SK-N-SH (cell line): ENCODE results near the gene NRARP. TPM values are rescaled to one million over a fixed set of nuclear protein-coding genes. Genes with fewer than 3 reads are reported as not detected.

Experiments used
- CTCF ChIA-PET: fragments of 300-600, 350-600 bp; formaldehyde crosslinking; extraction: SDS; loops from one replicate; lab custom pipeline; 2021; lab: Yijun Ruan, JAX
- POLR2A ChIA-PET: fragments of 350-600 bp; sonication (Branson Sonifier 250); formaldehyde crosslinking; extraction: SDS; loops from one replicate; lab custom pipeline; 2020; ENCODE audit warnings: antibody characterized with exemption, inconsistent platforms; lab: Yijun Ruan, JAX
- DNase-seq: peaks from one replicate; pipeline ENCODE4 v3.0.0; 2012
- H2AFZ ChIP-seq: fragments of 200-600 bp; sonication (generic); 2 replicates; pipeline ENCODE4 v1.8.1; 2016; ENCODE audit warnings: antibody characterized with exemption, mild to moderate bottlenecking, low read depth
- H3F3A ChIP-seq: fragments of 200-600 bp; sonication (generic); replicated peaks from 2 replicates; pipeline ENCODE3; 2016; ENCODE audit warnings: antibody characterized with exemption, mild to moderate bottlenecking; ENCODE audit not compliant: insufficient read depth
- H3K27ac ChIP-seq, 2 experiments: fragments of 200-500 bp in 1 of 2; fragments of 200-600 bp in 1 of 2; sonication (Bioruptor generic) in 1 of 2; sonication (generic), shearing (Covaris generic) in 1 of 2; 2 replicates each; pipeline versions ENCODE4 v1.5.1 to v1.6.1; 2014 to 2016; ENCODE audit warnings: low read depth in 2 of 2, inconsistent platforms in 1 of 2, low read length in 1 of 2, mild to moderate bottlenecking in 1 of 2, mixed read lengths in 1 of 2
- H3K27me3 ChIP-seq: fragments of 200-600 bp; sonication (generic), shearing (Covaris generic); 2 replicates; pipeline ENCODE4 v1.6.1; 2016; ENCODE audit warnings: mixed run types; ENCODE audit not compliant: insufficient read depth
- H3K36me3 ChIP-seq, 2 experiments: fragments of 200-500 bp in 1 of 2; fragments of 200-600 bp in 1 of 2; sonication (Bioruptor generic) in 1 of 2; sonication (generic) in 1 of 2; replicated peaks in 1 of 2; 2 replicates each; pipeline versions ENCODE3 to v1.5.1; 2014 to 2016; ENCODE audit warnings: low read length in 1 of 2, mild to moderate bottlenecking in 1 of 2; ENCODE audit not compliant: insufficient read depth in 2 of 2, control insufficient read depth in 1 of 2
- H3K4me1 ChIP-seq, 2 experiments: fragments of 200-500 bp in 1 of 2; fragments of 200-600 bp in 1 of 2; sonication (Bioruptor generic) in 1 of 2; sonication (generic), shearing (Covaris generic) in 1 of 2; 2 replicates each; pipeline versions ENCODE4 v1.5.1 to v1.6.1; 2014 to 2016; ENCODE audit warnings: low read depth in 1 of 2, low read length in 1 of 2, mixed run types in 1 of 2; ENCODE audit not compliant: insufficient read depth in 2 of 2, control insufficient read depth in 1 of 2
- H3K4me2 ChIP-seq: fragments of 200-600 bp; sonication (generic), shearing (Covaris generic); 2 replicates; pipeline ENCODE4 v1.6.1; 2017; ENCODE audit warnings: mixed run types
- H3K4me3 ChIP-seq, 2 experiments: fragments of 200-500 bp in 1 of 2; fragments of 200-600 bp in 1 of 2; sonication (Bioruptor generic) in 1 of 2; sonication (generic), shearing (Covaris generic) in 1 of 2; 2 replicates each; pipeline versions ENCODE4 v1.5.1 to v1.8.1; 2014 to 2016; ENCODE audit warnings: low read depth in 2 of 2, inconsistent platforms in 1 of 2, low read length in 1 of 2, mild to moderate bottlenecking in 1 of 2, mixed read lengths in 1 of 2, moderate library complexity in 1 of 2
- H3K79me2 ChIP-seq: fragments of 200-600 bp; sonication (generic); 2 replicates; pipeline ENCODE4 v1.8.1; 2017; ENCODE audit warnings: mild to moderate bottlenecking; ENCODE audit not compliant: insufficient read depth
- H3K9ac ChIP-seq: fragments of 200-600 bp; sonication (generic); 2 replicates; pipeline ENCODE4 v1.6.1; 2017; ENCODE audit warnings: mixed run types
- H3K9me2 ChIP-seq: fragments of 200-600 bp; sonication (generic); 2 replicates; pipeline ENCODE4 v1.6.1; 2017; ENCODE audit warnings: mixed run types
- H3K9me3 ChIP-seq: fragments of 200-600 bp; sonication (generic); 2 replicates; pipeline ENCODE4 v1.6.1; 2017; ENCODE audit warnings: mixed run types, mild to moderate bottlenecking, moderate library complexity
- H4K20me1 ChIP-seq: fragments of 200-600 bp; sonication (generic); 2 replicates; pipeline ENCODE4 v1.6.1; 2017; ENCODE audit warnings: mild to moderate bottlenecking, mixed run types; ENCODE audit not compliant: insufficient read depth
- CHD2 ChIP-seq: fragments of 150-350 bp; IDR thresholded peaks from 2 replicates; pipeline ENCODE4 v1.6.1; 2018; ENCODE audit warnings: low read length; ENCODE audit not compliant: partially characterized antibody
- ELF1 ChIP-seq: IDR thresholded peaks from 2 replicates; pipeline ENCODE4 v1.4.0; 2012
- EP300 ChIP-seq, 2 experiments: IDR thresholded peaks; 2 replicates each; pipeline versions ENCODE4 v1.4.0 to v1.6.1; 2012; ENCODE audit warnings: borderline replicate concordance in 1 of 2, low read depth in 1 of 2, low read length in 1 of 2
- FOXJ3 ChIP-seq: sonication (generic); formaldehyde crosslinking; IDR thresholded peaks from 2 replicates; pipeline ENCODE4 v1.5.1; 2020; ENCODE audit warnings: mild to moderate bottlenecking, missing genetic modification reagents
- FOXM1 ChIP-seq: IDR thresholded peaks from 2 replicates; pipeline ENCODE4 v1.4.0; 2012; ENCODE audit warnings: low read depth, mild to moderate bottlenecking
- GABPA ChIP-seq: IDR thresholded peaks from 2 replicates; pipeline ENCODE4 v1.4.0; 2012; ENCODE audit warnings: low read depth, mild to moderate bottlenecking
- MAX ChIP-seq: IDR thresholded peaks from 2 replicates; pipeline ENCODE4 v1.4.0; 2012; ENCODE audit warnings: low read depth
- MEF2A ChIP-seq: IDR thresholded peaks from 2 replicates; pipeline ENCODE4 v1.4.0; 2012; ENCODE audit warnings: low read depth, borderline replicate concordance
- NFIC ChIP-seq: IDR thresholded peaks from 2 replicates; pipeline ENCODE4 v1.4.0; 2012; ENCODE audit warnings: borderline replicate concordance
- NRF1 ChIP-seq: IDR thresholded peaks from 2 replicates; pipeline ENCODE4 v1.6.1; 2012; ENCODE audit warnings: low read depth, mild to moderate bottlenecking, low read length
- PBX3 ChIP-seq: IDR thresholded peaks from 2 replicates; pipeline ENCODE4; 2012
- POLR2AphosphoS5 ChIP-seq: IDR thresholded peaks from 2 replicates; pipeline ENCODE4 v1.6.1; 2012; ENCODE audit warnings: low read depth, low read length
- RCOR1 ChIP-seq: fragments of 150-350 bp; IDR thresholded peaks from 2 replicates; pipeline ENCODE4 v1.6.1; 2017; ENCODE audit warnings: antibody characterized with exemption, low read length
- REST ChIP-seq: IDR thresholded peaks from 2 replicates; pipeline ENCODE4 v1.6.1; 2012; ENCODE audit warnings: mild to moderate bottlenecking, low read depth, low read length, moderate library complexity
- RFX5 ChIP-seq: IDR thresholded peaks from 2 replicates; pipeline ENCODE4 v1.6.1; 2012; ENCODE audit warnings: mild to moderate bottlenecking, improper control_type of control experiment, low read length
- SMC3 ChIP-seq: IDR thresholded peaks from 2 replicates; pipeline ENCODE4 v1.6.1; 2012; ENCODE audit warnings: low read depth, low read length, improper control_type of control experiment
- USF2 ChIP-seq: fragments of 150-350 bp; IDR thresholded peaks from 2 replicates; pipeline ENCODE4 v1.6.1; 2017; ENCODE audit warnings: antibody characterized with exemption, low read length, low read depth, borderline replicate concordance
- YY1 ChIP-seq: IDR thresholded peaks from 2 replicates; pipeline ENCODE4 v1.4.0; 2012; ENCODE audit warnings: low read depth, mild to moderate bottlenecking
- ZBTB33 ChIP-seq: IDR thresholded peaks from 2 replicates; pipeline ENCODE4 v1.4.0; 2012; ENCODE audit warnings: low read depth, borderline replicate concordance
- WGBS: methylation state at CpG from one replicate; pipeline ENCODE4 v1.1.6; 2017; ENCODE audit warnings: low lambda C conversion rate; 5-methylcytosine and 5-hydroxymethylcytosine counted together
- polyA plus RNA-seq, 3 experiments: library from polyadenylated mRNA; depleted of rRNA; stranded (reverse); fragments of >200 nt; gene quantifications; 2 replicates each; pipeline ENCODE4 v1.2.3, GENCODE V29; 2012

The NRARP gene
- polyA plus RNA-seq, 1 of the 3 experiments (the other 2 are of a cell fraction): 3.9 TPM

GRCh38 chr9:137317021-137317717, 15.1 kb upstream of the NRARP start:
- Histone ChIP-seq H3K9me3 (no peaks in the 10 kb centered on the region), H3K4me3 (no peak overlapping the region), H3K4me2 (no peak overlapping the region), H3K27ac (no peak overlapping the region), H3F3A (no peaks in the 10 kb centered on the region), H4K20me1 (no peaks in the 10 kb centered on the region), H3K4me1 (peaks cover 0 to 4% of the 10 kb centered on the region in 2 experiments; a peak in 1 of 4 replicates), H3K79me2 (no peaks in the 10 kb centered on the region), H3K9ac (no peak overlapping the region), H3K9me2 (no peaks in the 10 kb centered on the region), H3K27me3 (no peaks in the 10 kb centered on the region), H3K36me3 (no peaks in the 10 kb centered on the region), H2AFZ (no peak overlapping the region)
- ChIA-PET POLR2A (no interaction called here), CTCF (interaction anchor here (1.3 to 7.5 kb wide), 2 partner anchors 15 to 106 kb away, joined by 4 to 74 read pairs; partner anchors contain the start of genes EXD3, NOXA1 and NRARP)
- no peak for DNase-seq
- no CpG with 5 or more reads among the region's 19 CpGs for WGBS
- no peak for TF ChIP-seq YY1
- TF ChIP-seq RFX5: no peak
- TF ChIP-seq PBX3: no peak
- TF ChIP-seq ELF1: no peak
- no peak for TF ChIP-seq NFIC
- no peak for TF ChIP-seq USF2
- TF ChIP-seq EP300 (IDR thresholded peaks at IDR 0.05; ENCODE audit: borderline replicate concordance in 1 of 2, low read depth in 1 of 2, low read length in 1 of 2): no peak
- no peak for TF ChIP-seq CHD2
- no peak for TF ChIP-seq SMC3
- no peak for TF ChIP-seq REST
- no peak for TF ChIP-seq RCOR1
- no peak for TF ChIP-seq NRF1
- no peak for TF ChIP-seq POLR2AphosphoS5
- TF ChIP-seq GABPA: no peak
- TF ChIP-seq ZBTB33: no peak
- TF ChIP-seq FOXM1: no peak
- no peak for TF ChIP-seq FOXJ3 (CRISPR knock-in tag)
- no peak for TF ChIP-seq MAX
- TF ChIP-seq MEF2A: no peak
